ENCODE measurements around the gene KDM5C. TPM values are rescaled to one million over a fixed set of nuclear protein-coding genes. Genes with fewer than 3 reads are reported as not detected.

KDM5C gene
- total and polyA plus RNA-seq, 9 of the 15 experiments (the other 6 are each of a cell fraction or from before 2014, with no cell fraction given) = 0.62 to 136 (median 52.4) TPM

DNA sequence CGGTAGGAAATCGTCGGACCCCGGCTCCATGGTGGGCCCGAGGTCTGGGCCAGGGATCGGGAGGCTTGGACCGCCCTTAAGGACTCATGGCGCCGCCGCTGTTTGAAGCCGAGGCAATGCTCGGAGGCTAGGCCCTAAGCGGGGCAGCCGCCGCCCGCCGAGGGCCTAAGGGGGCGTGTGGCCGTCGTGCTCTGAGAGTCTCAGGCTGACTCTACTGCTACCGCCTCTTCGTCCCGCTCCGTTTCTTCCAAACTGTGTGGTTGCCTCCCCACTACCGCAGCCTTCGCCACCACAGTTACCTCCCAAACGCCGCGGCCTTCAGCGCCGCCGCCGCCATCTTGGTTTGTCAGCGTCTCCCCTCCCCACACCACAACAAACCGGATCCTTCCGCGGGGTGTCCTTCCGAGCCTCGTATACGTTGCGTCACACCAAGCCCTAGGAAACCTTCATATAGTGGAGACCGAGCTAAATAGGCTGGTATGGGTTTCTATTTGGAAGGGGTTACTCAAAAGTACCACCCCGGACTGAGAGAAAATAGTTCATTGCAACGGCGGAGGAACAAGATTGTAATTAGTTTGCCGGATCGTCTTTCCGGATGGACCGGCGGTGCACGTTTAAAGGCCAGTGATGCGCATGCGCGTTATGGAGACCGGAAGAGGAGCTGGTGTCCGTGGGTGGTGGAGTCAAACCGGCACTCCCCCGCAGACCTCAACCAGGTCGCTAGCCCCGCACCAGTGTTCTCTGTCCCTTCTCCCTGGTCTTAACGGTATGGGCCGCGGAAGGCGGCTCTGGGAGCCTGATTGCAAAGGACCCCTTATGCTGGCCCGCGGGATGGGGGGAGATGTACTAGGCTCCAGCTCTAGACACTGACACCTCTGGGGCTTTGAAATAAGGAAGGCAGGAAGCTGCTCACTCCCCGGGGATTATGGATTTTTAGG is at the start of gene KDM5C (continued):
- TF ChIP-seq, protein P1, sequence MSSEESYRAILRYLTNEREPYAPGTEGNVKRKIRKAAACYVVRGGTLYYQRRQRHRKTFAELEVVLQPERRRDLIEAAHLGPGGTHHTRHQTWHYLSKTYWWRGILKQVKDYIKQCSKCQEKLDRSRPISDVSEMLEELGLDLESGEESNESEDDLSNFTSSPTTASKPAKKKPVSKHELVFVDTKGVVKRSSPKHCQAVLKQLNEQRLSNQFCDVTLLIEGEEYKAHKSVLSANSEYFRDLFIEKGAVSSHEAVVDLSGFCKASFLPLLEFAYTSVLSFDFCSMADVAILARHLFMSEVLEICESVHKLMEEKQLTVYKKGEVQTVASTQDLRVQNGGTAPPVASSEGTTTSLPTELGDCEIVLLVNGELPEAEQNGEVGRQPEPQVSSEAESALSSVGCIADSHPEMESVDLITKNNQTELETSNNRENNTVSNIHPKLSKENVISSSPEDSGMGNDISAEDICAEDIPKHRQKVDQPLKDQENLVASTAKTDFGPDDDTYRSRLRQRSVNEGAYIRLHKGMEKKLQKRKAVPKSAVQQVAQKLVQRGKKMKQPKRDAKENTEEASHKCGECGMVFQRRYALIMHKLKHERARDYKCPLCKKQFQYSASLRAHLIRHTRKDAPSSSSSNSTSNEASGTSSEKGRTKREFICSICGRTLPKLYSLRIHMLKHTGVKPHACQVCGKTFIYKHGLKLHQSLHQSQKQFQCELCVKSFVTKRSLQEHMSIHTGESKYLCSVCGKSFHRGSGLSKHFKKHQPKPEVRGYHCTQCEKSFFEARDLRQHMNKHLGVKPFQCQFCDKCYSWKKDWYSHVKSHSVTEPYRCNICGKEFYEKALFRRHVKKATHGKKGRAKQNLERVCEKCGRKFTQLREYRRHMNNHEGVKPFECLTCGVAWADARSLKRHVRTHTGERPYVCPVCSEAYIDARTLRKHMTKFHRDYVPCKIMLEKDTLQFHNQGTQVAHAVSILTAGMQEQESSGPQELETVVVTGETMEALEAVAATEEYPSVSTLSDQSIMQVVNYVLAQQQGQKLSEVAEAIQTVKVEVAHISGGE (CRISPR knock-in tag; IDR thresholded peaks at IDR 0.05) = peak in 1 of 3 experiments; percentile 63; a peak in 2 of 6 replicates
- TF ChIP-seq LEF1 (IDR thresholded peaks at IDR 0.05) (peak; percentile 82; the same call in 1 of the 2 replicates), IRF2 (CRISPR knock-in tag; IDR thresholded peaks at IDR 0.05) (no peak), FOXM1 (IDR thresholded peaks at IDR 0.05; ENCODE audit: low read depth) (peak; percentile 55), FOXM1 (CRISPR knock-in tag; IDR thresholded peaks at IDR 0.05; ENCODE audit: low read depth) (no peak), BCL6 (CRISPR knock-in tag; IDR thresholded peaks at IDR 0.05) (no peak), CCAR2 (IDR thresholded peaks at IDR 0.05; ENCODE audit: low read depth, low read length) (no peak), ZNF23 (CRISPR knock-in tag; IDR thresholded peaks at IDR 0.05) (no peak), NELFE (IDR thresholded peaks at IDR 0.05; ENCODE audit: insufficient read depth, insufficient read length) (no peak), ZNF696 (CRISPR knock-in tag; conservative IDR thresholded peaks at IDR 0.05) (no peak), NUFIP1 (IDR thresholded peaks at IDR 0.05; ENCODE audit: partially characterized antibody) (no peak), KAT7 (CRISPR knock-in tag; IDR thresholded peaks at IDR 0.05; ENCODE audit: borderline replicate concordance) (peak; percentile 86; the same call in 1 of the 2 replicates), NCOR1 (IDR thresholded peaks at IDR 0.05) (peak; percentile 68)
- TF ChIP-seq, protein P2, sequence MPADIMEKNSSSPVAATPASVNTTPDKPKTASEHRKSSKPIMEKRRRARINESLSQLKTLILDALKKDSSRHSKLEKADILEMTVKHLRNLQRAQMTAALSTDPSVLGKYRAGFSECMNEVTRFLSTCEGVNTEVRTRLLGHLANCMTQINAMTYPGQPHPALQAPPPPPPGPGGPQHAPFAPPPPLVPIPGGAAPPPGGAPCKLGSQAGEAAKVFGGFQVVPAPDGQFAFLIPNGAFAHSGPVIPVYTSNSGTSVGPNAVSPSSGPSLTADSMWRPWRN (IDR thresholded peaks at IDR 0.05; ENCODE audit: low read depth) = peak; percentile 69
- TF ChIP-seq, protein P3, sequence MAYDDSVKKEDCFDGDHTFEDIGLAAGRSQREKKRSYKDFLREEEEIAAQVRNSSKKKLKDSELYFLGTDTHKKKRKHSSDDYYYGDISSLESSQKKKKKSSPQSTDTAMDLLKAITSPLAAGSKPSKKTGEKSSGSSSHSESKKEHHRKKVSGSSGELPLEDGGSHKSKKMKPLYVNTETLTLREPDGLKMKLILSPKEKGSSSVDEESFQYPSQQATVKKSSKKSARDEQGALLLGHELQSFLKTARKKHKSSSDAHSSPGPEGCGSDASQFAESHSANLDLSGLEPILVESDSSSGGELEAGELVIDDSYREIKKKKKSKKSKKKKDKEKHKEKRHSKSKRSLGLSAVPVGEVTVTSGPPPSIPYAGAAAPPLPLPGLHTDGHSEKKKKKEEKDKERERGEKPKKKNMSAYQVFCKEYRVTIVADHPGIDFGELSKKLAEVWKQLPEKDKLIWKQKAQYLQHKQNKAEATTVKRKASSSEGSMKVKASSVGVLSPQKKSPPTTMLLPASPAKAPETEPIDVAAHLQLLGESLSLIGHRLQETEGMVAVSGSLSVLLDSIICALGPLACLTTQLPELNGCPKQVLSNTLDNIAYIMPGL (CRISPR knock-in tag; IDR thresholded peaks at IDR 0.05) = peak; percentile 48; the same call in 1 of the 2 replicates
- TF ChIP-seq, protein P4, sequence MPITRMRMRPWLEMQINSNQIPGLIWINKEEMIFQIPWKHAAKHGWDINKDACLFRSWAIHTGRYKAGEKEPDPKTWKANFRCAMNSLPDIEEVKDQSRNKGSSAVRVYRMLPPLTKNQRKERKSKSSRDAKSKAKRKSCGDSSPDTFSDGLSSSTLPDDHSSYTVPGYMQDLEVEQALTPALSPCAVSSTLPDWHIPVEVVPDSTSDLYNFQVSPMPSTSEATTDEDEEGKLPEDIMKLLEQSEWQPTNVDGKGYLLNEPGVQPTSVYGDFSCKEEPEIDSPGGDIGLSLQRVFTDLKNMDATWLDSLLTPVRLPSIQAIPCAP (CRISPR knock-in tag; IDR thresholded peaks at IDR 0.05; ENCODE audit: borderline replicate concordance) = no peak
- TF ChIP-seq, protein P5, sequence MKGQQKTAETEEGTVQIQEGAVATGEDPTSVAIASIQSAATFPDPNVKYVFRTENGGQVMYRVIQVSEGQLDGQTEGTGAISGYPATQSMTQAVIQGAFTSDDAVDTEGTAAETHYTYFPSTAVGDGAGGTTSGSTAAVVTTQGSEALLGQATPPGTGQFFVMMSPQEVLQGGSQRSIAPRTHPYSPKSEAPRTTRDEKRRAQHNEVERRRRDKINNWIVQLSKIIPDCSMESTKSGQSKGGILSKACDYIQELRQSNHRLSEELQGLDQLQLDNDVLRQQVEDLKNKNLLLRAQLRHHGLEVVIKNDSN (CRISPR knock-in tag; IDR thresholded peaks at IDR 0.05) = no peak
- TF ChIP-seq, protein P6, sequence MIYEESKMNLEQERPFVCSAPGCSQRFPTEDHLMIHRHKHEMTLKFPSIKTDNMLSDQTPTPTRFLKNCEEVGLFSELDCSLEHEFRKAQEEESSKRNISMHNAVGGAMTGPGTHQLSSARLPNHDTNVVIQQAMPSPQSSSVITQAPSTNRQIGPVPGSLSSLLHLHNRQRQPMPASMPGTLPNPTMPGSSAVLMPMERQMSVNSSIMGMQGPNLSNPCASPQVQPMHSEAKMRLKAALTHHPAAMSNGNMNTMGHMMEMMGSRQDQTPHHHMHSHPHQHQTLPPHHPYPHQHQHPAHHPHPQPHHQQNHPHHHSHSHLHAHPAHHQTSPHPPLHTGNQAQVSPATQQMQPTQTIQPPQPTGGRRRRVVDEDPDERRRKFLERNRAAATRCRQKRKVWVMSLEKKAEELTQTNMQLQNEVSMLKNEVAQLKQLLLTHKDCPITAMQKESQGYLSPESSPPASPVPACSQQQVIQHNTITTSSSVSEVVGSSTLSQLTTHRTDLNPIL (CRISPR knock-in tag; IDR thresholded peaks at IDR 0.05) = no peak
